HepG2 (cell line): ENCODE results near the gene MYH9. TPM values are rescaled to one million over a fixed set of nuclear protein-coding genes. Genes with fewer than 3 reads are reported as not detected.
A peak's percentile ranks its signal among the peaks of the same experiment; 100 is the strongest.

Source experiments
- CEBPG ChIP-seq: IDR thresholded peaks from 2 replicates; pipeline ENCODE4 v1.6.1; 2016
- DMAP1 ChIP-seq: IDR thresholded peaks from 2 replicates; pipeline ENCODE4 v1.6.1; 2016
- DMTF1 ChIP-seq: sonication (generic); formaldehyde crosslinking; IDR thresholded peaks from 2 replicates; pipeline ENCODE4 v1.4.0; 2020; ENCODE audit warnings: mild to moderate bottlenecking, missing genetic modification reagents
- ELF1 ChIP-seq: sonication (generic); formaldehyde crosslinking; IDR thresholded peaks from 2 replicates; pipeline ENCODE4 v1.4.0; 2020; ENCODE audit warnings: missing genetic modification reagents
- HMGXB4 ChIP-seq, 2 experiments: sonication (generic) in 1 of 2; formaldehyde crosslinking in 1 of 2; IDR thresholded peaks; 2 replicates each; pipeline versions ENCODE4 v1.4.0 to v1.6.1; 2018 to 2020; ENCODE audit warnings: missing genetic modification reagents in 2 of 2, borderline replicate concordance in 1 of 2, low read depth in 1 of 2, mild to moderate bottlenecking in 1 of 2, missing biosample characterization in 1 of 2
- KAT8 ChIP-seq: IDR thresholded peaks from 2 replicates; pipeline ENCODE4 v1.6.1; 2016; ENCODE audit warnings: missing genetic modification reagents, missing compliant biosample characterization
- KLF11 ChIP-seq: IDR thresholded peaks from 2 replicates; pipeline ENCODE4 v1.6.1; 2016; ENCODE audit warnings: missing compliant biosample characterization
- MXI1 ChIP-seq: IDR thresholded peaks from 3 replicates; pipeline ENCODE4 v1.6.1; 2012; ENCODE audit warnings: low read depth, low read length, inconsistent platforms, borderline replicate concordance
- MYC ChIP-seq: sonication (generic); formaldehyde crosslinking; IDR thresholded peaks from 2 replicates; pipeline ENCODE4 v1.9.0; 2021; ENCODE audit warnings: missing genetic modification reagents, borderline replicate concordance
- NFYB ChIP-seq: sonication (generic); formaldehyde crosslinking; IDR thresholded peaks from 2 replicates; pipeline ENCODE4 v1.4.0; 2020; ENCODE audit warnings: missing genetic modification reagents
- PHB2 ChIP-seq: fragments of 450-650 bp; IDR thresholded peaks from 2 replicates; pipeline ENCODE4 v1.6.1; 2018; ENCODE audit not compliant: partially characterized antibody
- RXRB ChIP-seq: IDR thresholded peaks from 2 replicates; pipeline ENCODE4 v1.6.1; 2016; ENCODE audit warnings: borderline replicate concordance, missing genetic modification reagents, missing compliant biosample characterization
- SMC3 ChIP-seq: IDR thresholded peaks from 2 replicates; pipeline ENCODE4 v1.6.1; 2011; ENCODE audit warnings: low read length, improper control_type of control experiment
- SNAPC4 ChIP-seq: sonication (generic); formaldehyde crosslinking; IDR thresholded peaks from 2 replicates; pipeline ENCODE4 v1.4.0; 2020; ENCODE audit warnings: mild to moderate bottlenecking, missing genetic modification reagents
- THAP9 ChIP-seq: sonication (generic); formaldehyde crosslinking; IDR thresholded peaks from 2 replicates; pipeline ENCODE4; 2020; ENCODE audit warnings: missing genetic modification reagents, mild to moderate bottlenecking, borderline replicate concordance
- ZBTB3 ChIP-seq: sonication (generic); formaldehyde crosslinking; IDR thresholded peaks from 2 replicates; pipeline ENCODE4 v1.4.0; 2020; ENCODE audit warnings: low read depth, mild to moderate bottlenecking, moderate library complexity, missing genetic modification reagents, borderline replicate concordance
- ZNF317 ChIP-seq: sonication (generic); formaldehyde crosslinking; IDR thresholded peaks from 2 replicates; pipeline ENCODE4 v1.5.0; 2020; ENCODE audit warnings: mild to moderate bottlenecking, missing genetic modification reagents
- polyA plus RNA-seq, 8 experiments: library from polyadenylated mRNA; depleted of rRNA in 3 of 8; stranded (reverse) in 7 of 8; unstranded in 1 of 8; fragments of >200 nt; fragmentation: Illumina TruSeq in 4 of 8; extraction: Trizol in 4 of 8; gene quantifications; 2 replicates each; pipeline versions ENCODE4 v1.2.1 to v1.2.3, GENCODE V29; 2011 to 2016; ENCODE audit warnings: low read depth in 4 of 8, missing spikeins in 1 of 8, mixed read lengths in 1 of 8; ENCODE audit not compliant: insufficient read depth in 1 of 8
- total RNA-seq, 5 experiments: library from RNA; depleted of rRNA; stranded (reverse); fragments of >200 nt; fragmentation: Illumina TruSeq; extraction: Trizol; gene quantifications; 2 replicates each; pipeline ENCODE4 v1.2.3, GENCODE V29; 2016; ENCODE audit warnings: low read depth in 1 of 5

MYH9 gene
- total and polyA plus RNA-seq, 2 of the 13 experiments (the other 11 are each of a cell fraction or from before 2014, with no cell fraction given) = 50.7 to 98.5 TPM

GRCh38 chr22:36239401-36240171 lies 148.2 kb downstream of the MYH9 start, which contains the start of gene APOL2 (continued):
- TF ChIP-seq THAP9 (peak; percentile 71; the same call in 1 of the 2 replicates), HMGXB4 (CRISPR knock-in tag; IDR thresholded peaks at IDR 0.05; ENCODE audit: borderline replicate concordance in 1 of 2, low read depth in 1 of 2) (peak; percentile 84 to 88), MXI1 (peak; percentile 97; the same call in 2 of the 3 replicates), DMAP1 (CRISPR knock-in tag) (peak; percentile 55), RXRB (peak; percentile 71), SMC3 (peak; percentile 62), KAT8 (CRISPR knock-in tag) (peak; percentile 89), SNAPC4 (CRISPR knock-in tag) (peak; percentile 79), ELF1 (CRISPR knock-in tag) (peak; percentile 49; the same call in 1 of the 2 replicates), KLF11 (0 out of 2 replicates have a peak, but pooled peaks have one; percentile 69), MYC (peak; percentile 73; the same call in 1 of the 2 replicates), PHB2 (no peak), DMTF1 (CRISPR knock-in tag) (peak; percentile 97; the same call in 1 of the 2 replicates), ZBTB3 (CRISPR knock-in tag) (no peak), CEBPG (CRISPR knock-in tag) (peak; percentile 8; the same call in 1 of the 2 replicates), NFYB (no peak), ZNF317 (CRISPR knock-in tag) (peak; percentile 80)
